Globus pallidus (tissue), 1 donor: ENCODE data around the gene FNDC5.
"Not testable (repeated sequence)": the region's sequence is repeated elsewhere in the genome, so short reads cannot be mapped to it uniquely, and the experiment has no call there.

Experiments
- DNase-seq: peaks from one replicate; pipeline ENCODE4 v3.0.0-alpha.2; 2015; ENCODE audit warnings: low spot score

FNDC5 gene

DNA sequence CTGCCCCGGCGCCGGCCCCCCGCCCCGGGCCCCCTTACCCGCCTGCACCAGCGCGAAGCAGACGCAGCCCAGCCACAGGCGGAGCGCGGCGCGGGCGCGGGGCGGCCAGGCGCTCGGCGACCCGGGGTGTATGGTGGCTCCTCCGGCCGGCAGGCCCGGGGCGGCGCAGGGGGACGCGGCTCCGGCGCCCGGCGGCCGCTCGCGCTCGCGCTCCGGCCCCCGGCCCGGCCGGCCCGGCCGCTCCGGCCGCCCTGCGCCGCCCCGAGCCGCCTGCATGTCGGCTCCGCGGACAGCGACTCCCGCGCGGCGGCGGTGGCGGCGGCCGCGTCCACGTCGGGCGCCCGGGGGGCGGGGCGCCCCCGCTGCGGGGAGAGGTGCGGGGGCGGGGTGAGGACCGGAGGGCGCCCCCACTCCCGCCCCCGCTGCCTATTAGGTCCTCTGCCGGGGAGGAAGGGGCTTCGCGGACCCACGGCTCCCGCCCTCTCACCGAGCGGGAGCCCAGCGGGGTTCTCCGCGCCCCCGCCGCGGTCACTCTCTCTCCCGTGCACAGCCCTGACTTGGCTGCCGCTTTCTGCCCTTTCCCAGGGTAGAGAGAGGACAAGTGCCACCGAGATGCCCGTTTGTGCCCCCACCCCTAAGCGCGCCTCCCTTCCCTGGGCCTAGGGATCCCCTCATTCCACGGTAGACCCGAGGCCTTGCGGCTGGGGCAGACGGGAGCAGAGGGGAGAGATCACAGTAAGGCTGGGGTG, at the start of gene FNDC5:
FNDC5 (minus strand) TSS at position 298 of the 749 bp plus-strand sequence.
- DNase-seq = no peak

DNA sequence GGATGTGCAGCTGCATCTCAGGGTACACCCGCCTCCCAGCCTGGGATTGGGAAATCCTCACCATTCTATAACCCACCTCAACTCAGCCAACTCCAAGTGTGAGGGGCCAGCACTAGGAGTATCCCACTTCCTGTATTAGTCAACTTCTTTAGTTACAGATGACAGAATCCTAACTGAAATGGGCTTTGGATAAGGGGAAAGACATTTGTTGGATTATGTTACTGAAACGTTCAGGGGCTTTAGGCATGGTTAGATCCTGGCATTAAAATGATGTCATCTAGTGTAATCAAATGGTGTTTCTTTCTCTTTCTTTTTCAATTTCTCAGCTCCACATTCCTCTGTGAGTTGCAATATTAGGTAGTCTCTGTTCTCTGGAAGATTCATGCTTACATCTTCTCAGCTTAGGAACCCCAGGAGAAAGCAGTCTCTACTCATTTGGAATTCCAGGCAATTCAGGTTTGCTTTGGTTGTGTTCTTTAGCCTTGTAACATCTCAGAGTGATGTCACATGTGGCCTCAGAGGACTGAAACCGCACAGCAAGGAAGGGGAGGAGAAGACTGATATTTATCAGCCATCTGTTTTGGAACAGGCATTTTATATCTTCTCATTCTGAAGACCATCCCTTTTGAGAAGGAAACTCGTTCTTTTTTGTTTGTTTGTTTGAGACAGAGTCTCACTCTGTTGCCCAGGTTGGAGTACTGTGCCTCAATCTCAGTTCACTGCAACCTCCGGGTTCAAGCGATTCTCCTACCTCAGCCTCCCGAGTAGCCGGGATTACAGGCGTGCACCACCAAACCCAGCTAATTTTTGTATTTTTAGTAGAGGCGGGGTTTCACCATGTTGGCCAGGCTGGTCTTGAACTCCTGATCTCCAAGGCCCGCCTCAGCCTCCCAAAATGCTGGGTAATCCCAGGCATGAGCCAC, 49.4 kb upstream of the FNDC5 start:
- no peak for DNase-seq

GRCh38 chr1:32918179-32918578, 47.5 kb upstream of the FNDC5 start:
- no peak for DNase-seq

- DNase-seq = no peak
These were observed 46.8 kb upstream of the FNDC5 start for GRCh38 chr1:32917521-32917920.

- DNase-seq = no peak
These were observed 45.3 kb upstream of the FNDC5 start for GRCh38 chr1:32915766-32916706.

DNA sequence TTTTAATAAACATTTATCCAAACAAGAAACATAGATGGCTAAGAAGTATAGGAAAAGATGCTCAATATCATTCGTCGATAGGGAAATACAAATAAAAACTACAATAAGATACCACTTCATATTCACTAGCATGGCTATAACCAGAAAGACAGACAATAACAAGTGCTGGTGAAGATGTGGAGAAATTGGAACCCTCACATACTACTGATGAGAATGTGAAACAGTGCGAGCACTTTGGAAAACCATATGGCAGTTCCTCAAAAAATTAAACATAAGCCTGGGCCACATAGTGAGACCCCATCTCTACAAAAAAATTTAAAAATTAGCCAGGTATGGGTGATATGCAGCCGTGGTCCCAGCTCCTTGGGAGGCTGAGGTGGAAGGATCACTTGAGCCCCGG, 39.6 kb upstream of the FNDC5 start:
- DNase-seq = no peak

GRCh38 chr1:32907435-32907834, 36.7 kb upstream of the FNDC5 start:
- no peak for DNase-seq

GRCh38 chr1:32906654-32907053, 35.9 kb upstream of the FNDC5 start:
- DNase-seq = no peak

GRCh38 chr1:32905588-32905987, 34.9 kb upstream of the FNDC5 start:
- not testable (repeated sequence) for DNase-seq

DNA sequence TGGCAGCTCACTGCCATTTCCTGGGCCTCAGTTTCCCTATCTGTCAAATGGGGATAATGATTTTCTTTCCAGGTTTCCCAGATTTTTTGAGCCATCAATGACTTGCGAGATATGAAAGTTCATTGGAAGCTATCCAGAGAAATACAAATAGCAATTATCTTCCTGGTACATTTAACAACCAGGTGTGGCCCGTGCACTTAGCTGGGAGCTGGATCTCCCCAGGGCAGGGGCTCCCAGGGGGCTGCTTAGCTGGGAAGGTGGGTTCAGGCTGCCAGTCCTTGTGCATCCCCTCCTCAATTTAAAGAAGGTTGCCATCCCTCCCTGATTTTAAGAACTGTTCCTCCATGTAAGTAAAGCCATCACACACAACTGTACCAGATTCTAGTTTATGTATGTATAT, 34.1 kb upstream of the FNDC5 start:
- DNase-seq = no peak

GRCh38 chr1:32903991-32904785, 33.5 kb upstream of the FNDC5 start:
- no peak for DNase-seq

GRCh38 chr1:32902535-32902920, 31.8 kb upstream of the FNDC5 start:
- no peak for DNase-seq

DNA sequence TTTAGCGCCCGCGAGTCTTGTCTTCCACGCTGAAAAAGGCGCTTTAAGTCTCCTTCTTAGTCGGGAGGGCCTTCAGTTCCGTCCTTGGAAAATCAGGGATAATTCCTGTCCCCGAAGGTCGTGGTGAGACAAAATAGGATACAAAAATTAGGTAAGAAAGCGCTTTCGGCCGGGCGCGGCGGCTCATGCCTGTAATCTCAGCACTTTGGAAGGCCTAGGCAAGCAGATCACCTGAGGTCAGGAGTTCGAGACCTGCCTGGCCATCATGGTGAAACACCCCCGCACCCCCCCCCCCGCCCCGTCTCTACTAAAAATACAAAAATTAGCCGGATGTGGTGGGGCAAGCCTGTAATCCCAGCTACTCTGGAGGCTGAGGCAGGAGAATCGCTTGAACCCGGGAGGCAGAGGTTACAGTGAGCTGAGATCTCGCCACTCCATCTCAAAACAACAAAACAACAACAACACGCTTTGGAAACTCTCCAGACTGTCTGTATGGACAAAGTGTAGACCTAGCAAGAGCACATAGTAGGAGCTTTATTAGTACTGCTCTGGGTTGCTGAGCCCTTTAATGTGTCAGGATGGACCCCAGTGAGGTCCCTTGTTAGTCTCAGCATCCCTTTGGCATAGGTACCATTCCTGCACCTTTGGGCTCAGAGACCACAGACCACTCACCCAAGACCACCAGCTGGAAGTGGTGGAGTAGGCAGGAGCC, 31.3 kb upstream of the FNDC5 start:
- DNase-seq = no peak

DNA sequence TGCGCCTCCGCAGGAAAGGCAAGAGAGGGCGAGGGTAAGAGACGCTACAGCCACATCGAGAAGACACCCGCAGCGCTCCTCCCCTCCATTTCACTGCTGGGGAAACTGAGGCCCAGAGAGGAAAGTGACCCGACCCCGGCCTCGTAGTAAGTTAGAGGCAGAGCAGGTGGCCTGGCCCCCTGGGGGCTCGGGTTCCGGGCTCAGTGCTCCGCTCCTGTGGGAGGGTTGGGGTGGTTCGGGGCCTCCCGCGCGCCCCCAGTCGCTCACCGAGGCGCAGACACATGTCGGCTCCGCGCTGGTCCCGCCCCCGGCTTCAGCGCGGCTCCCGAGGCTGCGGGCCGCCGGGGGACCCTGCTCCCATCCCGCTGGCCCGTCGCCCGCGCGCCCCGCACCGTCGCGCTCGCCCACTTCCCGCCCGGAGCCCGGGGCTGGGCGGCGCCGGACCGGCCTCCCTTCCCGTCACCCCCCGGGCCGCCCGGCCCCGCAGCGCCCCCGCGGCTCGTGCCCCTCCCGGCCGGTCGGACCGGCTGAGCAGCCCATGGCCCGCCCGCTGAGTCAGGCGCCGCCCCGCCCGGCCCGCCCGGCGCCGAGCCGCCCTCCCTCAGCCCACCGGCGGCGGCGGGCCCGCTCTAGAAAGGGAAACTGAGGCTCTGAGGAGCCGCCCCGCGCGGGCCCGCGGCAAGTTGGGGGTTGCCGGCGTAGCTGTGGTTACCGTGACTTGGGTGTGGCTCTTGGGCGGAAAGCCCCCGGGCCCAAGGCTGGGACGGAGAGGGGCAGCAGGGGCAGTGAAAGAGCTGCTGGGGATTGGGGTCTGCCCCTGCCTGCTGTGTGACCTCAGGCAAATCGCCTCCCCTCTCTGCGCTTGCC, 30.5 kb upstream of the FNDC5 start, which contains the start of gene TMEM54:
TMEM54 (minus strand) TSS at position 434 of the 867 bp plus-strand sequence; CDS start at position 283, 151 bp downstream.
- DNase-seq = no peak

- no peak for DNase-seq
These were observed 29.8 kb upstream of the FNDC5 start for GRCh38 chr1:32900371-32900955.

- DNase-seq = no peak
These were observed 29.0 kb upstream of the FNDC5 start for GRCh38 chr1:32899586-32900296.

- DNase-seq = no peak
These were observed 28.2 kb upstream of the FNDC5 start for GRCh38 chr1:32898958-32899357.

DNA sequence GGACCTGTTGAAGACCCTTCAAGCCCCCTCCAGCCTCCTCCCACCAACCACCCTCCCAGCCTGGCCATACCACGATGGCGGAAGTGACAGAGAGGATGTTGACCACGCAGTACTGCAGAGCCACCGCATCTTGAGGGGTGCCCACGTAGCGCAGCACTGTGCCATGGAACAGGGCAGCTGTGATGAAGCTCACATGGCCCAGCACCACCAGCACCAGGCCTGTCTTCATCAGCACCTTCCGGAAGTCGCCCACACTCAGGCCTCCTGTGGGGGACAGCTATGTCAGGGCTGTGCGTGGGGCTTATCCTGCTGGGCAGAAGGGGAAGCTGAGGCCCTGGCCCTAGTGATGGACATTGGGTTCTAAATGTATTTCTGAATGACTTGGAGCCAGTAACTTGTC, 27.3 kb upstream of the FNDC5 start:
- no peak for DNase-seq
